Measurements from ENCODE around the gene IKZF1.
A peak's percentile ranks its signal among the peaks of the same experiment; 100 is the strongest.

IKZF1 gene

GRCh38 chr7:50295133-50295532 is 9.4 kb upstream of the IKZF1 start:
- no peak for DNase-seq
- TF ChIP-seq GATA1 (IDR thresholded peaks at IDR 0.05; ENCODE audit: low read depth, low read length), result no peak
- TF ChIP-seq POLR2A (IDR thresholded peaks at IDR 0.05; ENCODE audit: low read length), result no peak

- TF ChIP-seq GATA1 (IDR thresholded peaks at IDR 0.05; ENCODE audit: low read depth, low read length) (no peak), POLR2A (IDR thresholded peaks at IDR 0.05; ENCODE audit: low read length) (no peak)
- DNase-seq, result no peak
Observed at GRCh38 chr7:50296799-50297198, 7.7 kb upstream of the IKZF1 start.

- no peak for TF ChIP-seq POLR2A (IDR thresholded peaks at IDR 0.05; ENCODE audit: low read length)
- TF ChIP-seq GATA1 (IDR thresholded peaks at IDR 0.05; ENCODE audit: low read depth, low read length), result no peak
- DNase-seq, result no peak
Observed at GRCh38 chr7:50298811-50299562, 5.5 kb upstream of the IKZF1 start.

GRCh38 chr7:50300336-50300735 is 4.2 kb upstream of the IKZF1 start:
- TF ChIP-seq GATA1 (IDR thresholded peaks at IDR 0.05; ENCODE audit: low read depth, low read length) (no peak), POLR2A (IDR thresholded peaks at IDR 0.05; ENCODE audit: low read length) (no peak)
- DNase-seq, result no peak

- no peak for DNase-seq
- TF ChIP-seq POLR2A (IDR thresholded peaks at IDR 0.05; ENCODE audit: low read length) (no peak), GATA1 (IDR thresholded peaks at IDR 0.05; ENCODE audit: low read depth, low read length) (no peak)
Observed at GRCh38 chr7:50302486-50303334, 1.8 kb upstream of the IKZF1 start.

GRCh38 chr7:50303335-50304128 is 984 bp upstream of the IKZF1 start:
- peak; percentile 58 to 82 for DNase-seq
- TF ChIP-seq GATA1 (IDR thresholded peaks at IDR 0.05; ENCODE audit: low read depth, low read length) (no peak), POLR2A (IDR thresholded peaks at IDR 0.05; ENCODE audit: low read length) (no peak)

GRCh38 chr7:50304911-50305582 is 531 bp downstream of the IKZF1 start:
- TF ChIP-seq GATA1 (IDR thresholded peaks at IDR 0.05; ENCODE audit: low read depth, low read length) (no peak), POLR2A (IDR thresholded peaks at IDR 0.05; ENCODE audit: low read length) (peak; percentile 46)
- peak; percentile 74 to 79 for DNase-seq

- DNase-seq, result peak in 1 of 2 experiments; percentile 68
Observed at GRCh38 chr7:50305583-50306493, 1.3 kb downstream of the IKZF1 start.

GRCh38 chr7:50306494-50307367 is 2.2 kb downstream of the IKZF1 start:
- TF ChIP-seq GATA1 (IDR thresholded peaks at IDR 0.05; ENCODE audit: low read depth, low read length), result no peak
- no peak for TF ChIP-seq POLR2A (IDR thresholded peaks at IDR 0.05; ENCODE audit: low read length)
- DNase-seq, result peak; percentile 40 to 58

More at GRCh38 chr7:50305583-50306493, 1.3 kb downstream of the IKZF1 start:
- TF ChIP-seq POLR2A (IDR thresholded peaks at IDR 0.05; ENCODE audit: low read length), result no peak
- TF ChIP-seq GATA1 (IDR thresholded peaks at IDR 0.05; ENCODE audit: low read depth, low read length), result no peak

- DNase-seq, result peak; percentile 74 to 77
Observed at GRCh38 chr7:50307368-50308032, 3.0 kb downstream of the IKZF1 start.

GRCh38 chr7:50308203-50308531 is 3.7 kb downstream of the IKZF1 start:
- DNase-seq, result no peak
- TF ChIP-seq GATA1 (IDR thresholded peaks at IDR 0.05; ENCODE audit: low read depth, low read length) (no peak), POLR2A (IDR thresholded peaks at IDR 0.05; ENCODE audit: low read length) (no peak)

More at GRCh38 chr7:50307368-50308032, 3.0 kb downstream of the IKZF1 start:
- TF ChIP-seq GATA1 (IDR thresholded peaks at IDR 0.05; ENCODE audit: low read depth, low read length) (no peak), POLR2A (IDR thresholded peaks at IDR 0.05; ENCODE audit: low read length) (peak; percentile 67)

All from erythroblast (primary cell).